ENCODE measurements around the gene ABCA10.

ABCA10 gene

DNA sequence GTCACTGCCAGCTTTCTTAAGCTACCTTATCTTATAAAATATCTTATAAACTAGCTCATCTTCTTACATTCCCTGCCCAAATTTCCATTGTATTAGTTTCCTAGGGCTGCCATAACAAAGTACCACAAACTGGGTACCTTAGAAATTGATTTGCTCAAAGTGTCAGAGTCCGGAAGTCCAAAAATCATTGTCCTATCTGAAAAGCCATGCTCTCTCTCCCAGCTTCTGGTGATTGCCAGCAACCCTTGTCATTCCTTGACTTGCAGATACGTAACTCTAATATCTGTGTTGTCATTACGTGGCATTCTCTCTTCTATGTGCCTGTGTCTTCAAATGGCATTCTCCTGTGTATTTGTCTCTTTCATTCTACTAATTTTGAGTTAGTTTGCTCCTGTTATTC, 2.3 kb upstream of the ABCA10 start:
- FAIRE-seq, result no peak
- TF ChIP-seq CTCF (IDR thresholded peaks at IDR 0.05; ENCODE audit: insufficient read depth, missing control alignments), result no peak
- no peak for DNase-seq (ENCODE audit: insufficient read length, low spot score)

DNA sequence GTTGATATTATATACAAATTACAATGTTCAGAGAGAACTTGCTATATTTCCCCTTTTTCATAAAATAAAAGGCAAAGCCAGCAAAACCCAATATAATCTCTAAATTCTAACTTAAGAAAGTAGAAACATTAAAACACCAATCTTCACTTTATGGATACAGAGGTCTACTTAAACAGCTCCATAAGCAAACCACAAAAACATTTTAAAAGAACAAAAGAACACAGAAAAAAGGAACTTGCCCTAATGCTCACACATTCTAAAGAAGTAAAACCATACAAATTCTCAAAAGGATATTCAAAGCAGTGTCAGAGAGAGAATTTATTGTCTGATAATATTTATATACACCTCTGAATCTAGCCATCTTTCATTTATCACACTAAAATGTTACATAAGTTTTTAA, 606 bp downstream of the ABCA10 start:
- no peak for TF ChIP-seq CTCF (IDR thresholded peaks at IDR 0.05; ENCODE audit: insufficient read depth, missing control alignments)
- DNase-seq (ENCODE audit: insufficient read length, low spot score) (no peak), FAIRE-seq (no peak)

DNA sequence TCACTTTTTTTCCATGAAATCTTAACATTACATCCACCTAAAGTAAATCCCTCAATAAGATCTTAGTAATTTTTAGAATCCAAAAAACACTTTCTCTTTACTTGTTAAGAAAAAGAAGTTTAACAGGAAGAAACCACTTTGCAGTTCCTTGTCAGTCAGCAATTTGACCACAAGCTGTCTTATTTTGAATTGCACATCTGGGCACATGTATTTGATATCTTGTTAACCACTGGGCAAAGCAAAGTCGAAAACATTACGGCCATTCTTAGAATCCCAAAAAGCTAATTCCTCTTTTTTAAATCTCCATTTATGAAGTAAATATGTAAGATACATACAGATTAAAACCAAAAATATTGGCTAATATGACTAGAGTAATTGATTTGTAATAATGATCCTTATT, 1.1 kb downstream of the ABCA10 start:
- TF ChIP-seq CTCF (IDR thresholded peaks at IDR 0.05; ENCODE audit: insufficient read depth, missing control alignments), result no peak
- FAIRE-seq (no peak), DNase-seq (ENCODE audit: insufficient read length, low spot score) (no peak)

GRCh38 chr17:69223809-69224208, 4.8 kb downstream of the ABCA10 start:
- FAIRE-seq, result no peak
- TF ChIP-seq CTCF (IDR thresholded peaks at IDR 0.05; ENCODE audit: insufficient read depth, missing control alignments), result no peak
- DNase-seq (ENCODE audit: insufficient read length, low spot score), result no peak

DNA sequence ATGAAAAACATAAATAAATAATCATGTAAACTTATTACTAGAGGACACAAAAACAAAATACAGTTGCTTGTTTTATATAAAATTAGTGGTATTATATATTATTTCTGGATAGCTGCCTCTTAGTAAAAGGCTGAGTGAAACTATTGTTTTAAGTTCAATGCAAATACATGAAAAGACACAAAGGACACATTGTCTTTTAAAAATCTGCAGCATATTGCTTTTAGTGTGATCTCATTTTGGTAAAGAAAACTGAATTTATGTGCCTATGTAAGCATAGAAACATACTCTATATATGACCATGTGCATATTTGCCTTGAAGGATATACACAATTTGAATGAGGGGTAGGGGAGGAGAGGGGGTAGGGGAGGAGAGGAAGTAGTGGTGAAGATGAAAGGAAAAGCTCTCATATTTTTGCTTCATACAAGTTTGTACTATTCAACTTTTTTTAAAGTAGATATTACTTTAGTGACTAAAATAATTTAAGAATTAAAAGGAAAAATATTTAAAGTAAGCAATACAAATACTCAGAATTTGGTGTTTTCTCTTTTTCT, 5.8 kb downstream of the ABCA10 start:
- TF ChIP-seq CTCF (IDR thresholded peaks at IDR 0.05; ENCODE audit: insufficient read depth, missing control alignments), result no peak
- no peak for DNase-seq (ENCODE audit: insufficient read length, low spot score)
- no peak for FAIRE-seq

DNA sequence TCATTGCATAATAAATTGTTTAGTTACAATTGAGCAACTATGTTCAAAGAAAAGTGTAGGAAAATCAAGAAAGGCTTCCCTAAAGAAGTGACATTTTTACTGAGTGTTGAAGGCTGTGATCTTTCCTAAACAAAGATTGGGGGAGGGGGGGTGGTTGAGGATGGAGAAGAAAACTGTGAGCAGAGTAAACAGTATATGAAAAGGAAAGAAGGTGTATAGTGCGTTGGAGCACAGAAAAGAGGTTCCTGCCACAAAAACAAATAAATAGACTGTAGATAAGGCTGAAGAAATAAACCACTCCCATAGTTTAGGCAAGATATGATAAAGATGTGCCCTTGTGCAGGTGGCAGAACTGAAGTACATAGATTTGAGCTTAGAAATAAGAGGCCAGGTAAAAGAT, 8.5 kb downstream of the ABCA10 start:
- no peak for TF ChIP-seq CTCF (IDR thresholded peaks at IDR 0.05; ENCODE audit: insufficient read depth, missing control alignments)
- DNase-seq (ENCODE audit: insufficient read length, low spot score), result no peak
- FAIRE-seq, result no peak

DNA sequence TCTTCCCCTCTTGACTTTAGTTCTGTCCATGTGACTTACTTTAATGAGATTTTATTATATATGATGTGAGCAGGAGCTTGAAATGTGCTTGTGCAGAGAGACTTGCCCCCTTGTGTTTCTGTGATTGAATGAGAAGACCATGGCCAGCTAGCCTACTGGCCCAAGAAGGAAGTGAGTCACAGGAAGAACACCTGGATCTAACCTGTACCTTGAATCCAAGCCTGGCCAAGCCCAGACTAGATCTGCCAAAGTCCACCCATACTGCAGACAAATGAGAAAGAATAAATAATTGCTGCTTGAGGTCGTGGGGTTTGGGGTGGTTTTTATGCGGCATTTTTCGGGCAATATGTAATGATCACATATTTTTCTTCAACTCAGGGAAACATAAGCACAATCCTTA, 9.6 kb downstream of the ABCA10 start:
- FAIRE-seq (no peak), DNase-seq (ENCODE audit: insufficient read length, low spot score) (no peak)
- TF ChIP-seq CTCF (IDR thresholded peaks at IDR 0.05; ENCODE audit: insufficient read depth, missing control alignments), result no peak
